HUES64 (cell line): ENCODE measurements around the gene AKR1C4.
"Not testable (repeated sequence)": the region's sequence is repeated elsewhere in the genome, so short reads cannot be mapped to it uniquely, and the experiment has no call there.

ENCODE experiments used
- H3K27ac ChIP-seq: 2 replicates; pipeline ENCODE4 v1.7.0; 2013; ENCODE audit warnings: low read depth, low read length, inconsistent platforms
- H3K27me3 ChIP-seq: 2 replicates; pipeline ENCODE4 v1.6.1; 2013; ENCODE audit warnings: mild to moderate bottlenecking, low read length; ENCODE audit not compliant: insufficient read depth
- H3K36me3 ChIP-seq: 2 replicates; pipeline ENCODE4 v1.6.1; 2013; ENCODE audit warnings: mild to moderate bottlenecking, low read length; ENCODE audit not compliant: insufficient read depth
- H3K4me1 ChIP-seq: 2 replicates; pipeline ENCODE4 v1.6.1; 2013; ENCODE audit warnings: mild to moderate bottlenecking, low read length, moderate library complexity; ENCODE audit not compliant: insufficient read depth
- H3K4me3 ChIP-seq: 2 replicates; pipeline ENCODE4 v1.5.1; 2013; ENCODE audit warnings: mild to moderate bottlenecking, low read length, moderate library complexity
- H3K9ac ChIP-seq: 2 replicates; pipeline ENCODE4 v1.6.1; 2013; ENCODE audit warnings: mild to moderate bottlenecking, low read depth, low read length
- H3K9me3 ChIP-seq: 2 replicates; pipeline ENCODE4 v1.6.1; 2013; ENCODE audit warnings: low read depth, low read length; ENCODE audit not compliant: insufficient read depth
- WGBS: fragments of 150-250, 120-280 bp; methylation state at CpG from one replicate; pipeline ENCODE4 v1.1.7; 2013; ENCODE audit warnings: missing lambda C conversion rate; 5-methylcytosine and 5-hydroxymethylcytosine counted together

AKR1C4 gene

DNA sequence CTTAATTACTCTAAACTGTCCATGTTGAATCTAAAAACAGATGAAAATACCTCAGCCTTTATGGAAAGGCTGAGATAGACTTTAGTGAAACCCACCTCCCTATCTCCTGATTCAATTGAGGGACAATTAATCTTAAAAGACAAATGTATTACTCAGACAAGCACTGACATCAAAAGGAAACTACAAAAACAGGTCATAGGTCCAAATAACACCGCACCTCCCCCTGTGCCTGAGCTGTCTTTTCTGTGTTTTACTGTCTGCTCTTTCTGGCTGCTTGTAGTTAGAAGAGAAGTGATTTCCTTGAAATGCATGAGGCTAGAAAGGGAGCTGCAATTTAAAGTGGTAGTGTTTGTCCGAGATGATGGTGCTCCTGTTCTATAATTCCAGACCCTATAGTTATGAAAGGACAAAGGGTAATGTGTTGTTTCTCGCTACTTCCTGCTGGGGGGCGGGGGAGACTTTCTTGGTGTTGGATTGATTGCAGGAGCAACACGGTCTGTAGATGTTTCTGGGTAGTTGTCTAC is 27.7 kb upstream of the AKR1C4 start:
- Histone ChIP-seq H3K27me3 (peaks cover 34% of the 10 kb centered on the region), H3K4me3 (no peak overlapping the region), H3K9ac (no peak overlapping the region), H3K36me3 (no peaks in the 10 kb centered on the region), H3K4me1 (no peaks in the 10 kb centered on the region), H3K9me3 (peaks cover 36% of the 10 kb centered on the region), H3K27ac (no peak overlapping the region)
- WGBS = 67% methylated on average over 5 of the region's 5 CpGs

DNA sequence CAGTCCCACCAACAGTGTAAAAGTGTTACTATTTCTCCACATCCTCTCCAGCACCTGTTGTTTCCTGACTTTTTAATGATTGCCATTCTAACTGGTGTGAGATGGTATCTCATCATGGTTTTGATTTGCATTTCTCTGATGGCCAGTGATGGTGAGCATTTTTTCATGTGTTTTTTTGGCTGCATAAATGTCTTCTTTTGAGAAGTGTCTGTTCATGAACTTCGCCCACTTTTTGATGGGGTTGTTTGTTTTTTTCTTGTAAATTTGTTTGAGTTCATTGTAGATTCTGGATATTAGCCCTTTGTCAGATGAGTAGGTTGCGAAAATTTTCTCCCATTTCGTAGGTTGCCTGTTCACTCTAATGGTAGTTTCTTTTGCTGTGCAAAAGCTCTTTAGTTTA is 21.1 kb upstream of the AKR1C4 start:
- 77% methylated on average over 3 of the region's 3 CpGs for WGBS
- H3K9me3 ChIP-seq, H3K4me3 ChIP-seq, H3K4me1 ChIP-seq, H3K36me3 ChIP-seq, H3K9ac ChIP-seq, H3K27ac ChIP-seq, H3K27me3 ChIP-seq: not testable (repeated sequence)

DNA sequence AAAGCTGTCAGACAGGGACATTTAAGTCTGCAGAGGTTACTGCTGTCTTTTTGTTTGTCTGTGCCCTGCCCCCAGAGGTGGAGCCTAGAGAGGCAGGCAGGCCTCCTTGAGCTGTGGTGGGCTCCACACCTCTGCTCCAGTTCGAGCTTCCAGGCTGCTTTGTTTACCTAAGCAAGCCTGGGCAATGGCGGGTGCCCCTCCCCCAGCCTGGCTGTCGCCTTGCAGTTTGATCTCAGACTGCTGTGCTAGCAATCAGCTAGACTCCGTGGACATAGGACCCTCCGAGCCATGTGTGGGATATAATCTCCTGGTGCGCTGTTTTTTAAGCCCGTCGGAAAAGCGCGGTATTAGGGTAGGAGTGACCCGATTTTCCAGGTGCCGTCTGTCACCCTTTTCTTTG is 16.1 kb upstream of the AKR1C4 start:
- H3K9ac ChIP-seq, H3K36me3 ChIP-seq, H3K27ac ChIP-seq, H3K27me3 ChIP-seq, H3K4me1 ChIP-seq, H3K4me3 ChIP-seq: not testable (repeated sequence)
- 83% methylated on average over 12 of the region's 12 CpGs for WGBS
- H3K9me3 ChIP-seq = peaks cover 16% of the 10 kb centered on the region; the same call in 1 of the 2 replicates

DNA sequence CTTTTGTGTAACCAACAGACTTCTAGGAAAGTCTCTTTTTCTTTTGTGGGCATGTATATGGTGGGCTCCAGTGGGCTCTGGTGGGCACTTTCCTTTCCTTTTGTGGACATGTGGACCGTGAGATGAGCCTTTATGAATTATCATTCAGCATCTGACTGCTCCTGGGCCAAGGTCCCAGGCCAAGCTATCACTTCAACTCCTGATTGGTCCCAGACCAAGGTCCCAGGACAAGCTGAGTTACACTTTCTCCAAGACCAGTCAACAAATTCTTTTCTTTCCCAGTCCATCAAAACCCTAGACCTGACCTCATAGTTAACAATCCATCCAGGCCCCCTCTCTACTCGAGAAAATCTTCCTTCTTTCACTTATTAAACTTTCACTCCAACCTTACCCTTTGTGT is 12.7 kb upstream of the AKR1C4 start:
- H3K9me3 ChIP-seq = peaks cover 16% of the 10 kb centered on the region; the same call in 1 of the 2 replicates
- no peak overlapping the region for H3K4me3 ChIP-seq
- no peaks in the 10 kb centered on the region for H3K36me3 ChIP-seq
- no peak overlapping the region for H3K9ac ChIP-seq
- no peak overlapping the region for H3K27ac ChIP-seq
- no peaks in the 10 kb centered on the region for H3K4me1 ChIP-seq
- H3K27me3 ChIP-seq = no peaks in the 10 kb centered on the region
- 92% methylated on average over 2 of the region's 2 CpGs for WGBS

DNA sequence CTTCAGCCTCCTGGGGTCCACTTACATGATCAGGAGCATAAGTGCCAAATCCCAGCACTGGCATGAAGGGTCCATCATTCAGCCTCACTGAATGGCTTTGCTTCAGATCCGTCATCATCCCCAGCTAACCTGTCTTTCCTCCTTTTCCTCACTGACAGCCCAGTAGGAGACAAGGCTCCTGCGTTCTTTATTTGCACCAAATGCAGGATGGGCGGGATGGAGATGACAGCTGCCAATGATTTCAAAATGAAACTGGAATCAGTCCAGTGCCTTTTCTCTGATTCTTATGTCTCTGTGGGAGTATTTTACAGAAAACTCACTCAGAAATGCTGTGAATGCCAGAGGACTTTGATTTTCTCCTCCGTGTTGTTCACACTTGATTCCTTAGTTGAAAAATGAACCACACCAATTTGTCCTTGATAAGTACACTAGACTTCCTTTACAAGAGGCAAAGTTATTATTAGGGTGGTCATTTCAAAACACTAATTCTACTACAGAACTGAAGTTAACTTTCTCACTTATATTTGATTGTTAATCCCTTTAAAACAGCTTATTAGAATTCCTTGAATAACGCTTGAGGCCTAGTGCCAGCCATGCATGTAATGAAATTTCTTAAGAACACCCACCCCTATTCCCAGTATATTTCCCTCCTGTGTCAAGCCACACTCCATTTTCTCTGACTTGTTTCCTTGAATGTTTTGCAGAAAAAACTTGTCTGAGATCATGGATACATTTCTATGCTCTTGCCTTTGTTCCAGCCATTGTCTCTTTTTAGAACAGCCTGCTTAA is 11.5 kb upstream of the AKR1C4 start, which contains the start of gene AKR1C8:
TSS of gene AKR1C8 (minus strand) at position 164 of the 789 bp plus-strand sequence. CDS start at position 118, 46 bp downstream.
- 87% methylated on average over 5 of the region's 5 CpGs for WGBS
- Histone ChIP-seq H3K9ac (no peak within 1 kb of the TSS), H3K27me3 (no peaks in the 10 kb centered on the region)

DNA sequence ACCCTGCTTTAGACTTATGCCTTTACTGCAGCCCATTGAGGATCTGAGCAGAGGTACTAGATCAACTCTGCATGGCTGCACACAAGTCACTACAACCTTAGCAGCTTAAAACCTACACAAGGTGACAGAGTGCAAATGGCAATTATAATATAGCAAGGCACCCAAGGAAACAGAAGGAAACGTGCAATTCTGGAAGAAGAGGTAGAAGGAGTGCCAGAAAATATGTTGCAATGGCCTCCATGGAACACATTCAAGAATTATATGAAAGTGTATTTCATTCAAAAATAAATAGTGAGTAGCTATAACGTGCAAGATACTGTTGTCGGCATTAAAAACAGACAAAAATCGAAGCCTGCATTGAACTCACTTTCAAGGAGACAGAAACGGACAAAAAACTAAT is 8.8 kb upstream of the AKR1C4 start:
- no peaks in the 10 kb centered on the region for H3K4me1 ChIP-seq
- H3K27me3 ChIP-seq = no peaks in the 10 kb centered on the region
- H3K4me3 ChIP-seq = no peak overlapping the region
- no peak overlapping the region for H3K9ac ChIP-seq
- no peaks in the 10 kb centered on the region for H3K36me3 ChIP-seq
- WGBS = 100% methylated on average over 5 of the region's 5 CpGs
- H3K9me3 ChIP-seq = no peaks in the 10 kb centered on the region
- no peak overlapping the region for H3K27ac ChIP-seq

More for the DNA sequence above, 11.5 kb upstream of the AKR1C4 start, which contains the start of gene AKR1C8:
- H3K4me3 ChIP-seq = no peak within 1 kb of the TSS
- H3K4me1 ChIP-seq = no peaks in the 10 kb centered on the region
- no peak within 1 kb of the TSS; the same call in 1 of the 2 replicates for H3K27ac ChIP-seq
- peaks cover 16% of the 10 kb centered on the region; the same call in 1 of the 2 replicates for H3K9me3 ChIP-seq
- H3K36me3 ChIP-seq = no peaks in the 10 kb centered on the region

DNA sequence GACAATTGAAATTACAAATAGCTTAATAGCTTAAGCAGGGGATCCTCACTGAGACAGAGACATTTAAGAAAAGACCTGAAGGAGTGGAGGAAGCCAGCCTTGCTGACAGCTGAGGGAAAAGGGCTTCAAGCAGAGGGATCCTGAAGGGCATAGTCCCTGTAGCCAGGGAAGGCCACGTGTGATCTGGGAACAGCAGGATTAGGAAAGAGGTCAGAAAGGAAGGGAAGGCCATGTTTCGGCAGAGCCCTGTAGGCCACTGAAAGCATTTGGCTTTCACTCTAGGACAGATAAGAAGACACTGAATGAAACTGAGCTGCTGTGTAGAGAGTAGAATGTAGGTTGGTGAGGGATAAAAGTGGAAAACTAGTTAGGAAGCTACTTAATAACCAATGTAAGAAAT is 8.3 kb upstream of the AKR1C4 start:
- no peak overlapping the region for H3K27ac ChIP-seq
- no peak overlapping the region for H3K9ac ChIP-seq
- H3K9me3 ChIP-seq = no peaks in the 10 kb centered on the region
- 63% methylated on average over 2 of the region's 2 CpGs for WGBS
- H3K27me3 ChIP-seq = no peaks in the 10 kb centered on the region
- H3K4me1 ChIP-seq = no peaks in the 10 kb centered on the region
- no peak overlapping the region for H3K4me3 ChIP-seq
- H3K36me3 ChIP-seq = no peaks in the 10 kb centered on the region

DNA sequence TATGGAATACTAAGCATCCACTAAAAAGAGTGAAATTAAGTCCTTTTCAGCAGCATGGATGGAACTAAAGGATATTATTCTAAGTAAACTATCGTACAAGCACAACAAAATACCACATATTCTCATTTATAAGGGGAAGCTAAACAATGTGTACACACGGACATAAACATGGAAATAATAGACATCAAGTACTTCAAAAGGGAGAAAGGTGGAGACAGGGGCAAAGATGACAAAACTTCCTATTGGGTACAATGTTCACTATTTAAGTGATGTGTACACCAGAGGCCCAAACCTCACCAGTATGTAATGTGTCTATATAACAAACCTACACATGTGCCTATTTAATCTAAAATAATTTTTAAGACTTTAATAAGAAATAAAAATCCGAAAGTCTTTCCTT is 2.2 kb upstream of the AKR1C4 start:
- Histone ChIP-seq H3K27ac (no peak overlapping the region), H3K36me3 (no peaks in the 10 kb centered on the region), H3K9ac (no peak overlapping the region), H3K4me1 (0 out of 2 replicates have a peak, but pooled peaks cover 4% of the 10 kb centered on the region), H3K4me3 (no peak overlapping the region), H3K9me3 (no peaks in the 10 kb centered on the region), H3K27me3 (no peaks in the 10 kb centered on the region)
- 100% methylated on average over 1 of the region's 3 CpGs for WGBS

DNA sequence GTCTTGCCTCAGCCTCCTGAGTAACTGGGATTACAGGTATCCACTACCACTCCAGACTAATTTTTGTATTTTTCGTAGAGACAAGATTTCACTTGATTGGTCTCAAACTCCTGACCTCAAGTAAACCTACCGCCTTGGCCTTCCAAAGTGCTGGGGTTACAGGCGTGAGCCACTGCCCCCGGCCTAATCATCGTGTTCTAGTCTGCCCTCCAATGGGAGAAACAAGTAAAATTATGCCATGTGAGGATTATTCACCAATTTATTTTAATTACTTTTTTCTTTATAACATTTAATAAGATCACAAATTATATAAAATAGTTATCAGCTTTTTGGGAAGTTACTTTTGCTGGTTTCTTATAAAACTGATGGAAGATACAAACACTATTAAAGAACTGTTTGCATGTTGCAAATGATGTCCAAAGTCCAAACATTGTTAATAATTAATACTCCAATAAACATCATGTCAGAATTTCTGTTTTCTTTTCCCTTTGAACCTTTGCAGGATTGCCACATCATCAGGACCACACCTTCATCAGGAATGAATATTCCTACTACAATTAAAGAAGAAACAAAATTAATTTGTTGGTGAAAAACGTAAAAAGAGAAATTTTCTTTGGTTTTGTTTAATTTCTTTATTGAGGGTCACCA is 786 bp upstream of the AKR1C4 start:
- 0 out of 2 replicates have a peak, but pooled peaks cover 4% of the 10 kb centered on the region for H3K4me1 ChIP-seq
- 85% methylated on average over 5 of the region's 6 CpGs for WGBS
- no peaks in the 10 kb centered on the region for H3K27me3 ChIP-seq
- no peak overlapping the region for H3K9ac ChIP-seq
- no peak overlapping the region for H3K27ac ChIP-seq
- H3K36me3 ChIP-seq = no peaks in the 10 kb centered on the region
- H3K4me3 ChIP-seq = no peak overlapping the region
- no peaks in the 10 kb centered on the region for H3K9me3 ChIP-seq

DNA sequence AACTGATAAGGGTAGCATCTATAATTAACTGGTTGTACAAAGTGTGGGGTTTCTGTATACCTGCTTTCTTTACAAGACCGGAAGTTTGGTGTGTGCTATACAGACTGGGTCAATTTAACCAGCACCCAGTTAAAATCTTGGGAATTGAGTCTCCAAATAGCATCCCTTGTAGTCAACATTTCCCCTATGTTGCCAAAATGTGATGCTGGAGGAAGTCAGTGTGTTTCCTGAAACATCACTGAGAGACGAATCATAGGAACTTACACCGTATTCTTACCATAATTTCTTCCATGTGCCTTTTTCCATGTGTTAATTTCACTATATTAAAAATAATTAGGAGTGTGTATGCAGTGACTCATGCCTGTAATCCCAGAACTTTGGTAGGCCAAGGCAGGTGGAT is 1.7 kb downstream of the AKR1C4 start:
- Histone ChIP-seq H3K9ac (no peak overlapping the region), H3K27me3 (no peaks in the 10 kb centered on the region), H3K4me1 (0 out of 2 replicates have a peak, but pooled peaks cover 4% of the 10 kb centered on the region), H3K27ac (no peak overlapping the region), H3K36me3 (no peaks in the 10 kb centered on the region), H3K9me3 (no peaks in the 10 kb centered on the region; the same call in 1 of the 2 replicates), H3K4me3 (no peak overlapping the region)
- WGBS = 98% methylated on average over 2 of the region's 3 CpGs

DNA sequence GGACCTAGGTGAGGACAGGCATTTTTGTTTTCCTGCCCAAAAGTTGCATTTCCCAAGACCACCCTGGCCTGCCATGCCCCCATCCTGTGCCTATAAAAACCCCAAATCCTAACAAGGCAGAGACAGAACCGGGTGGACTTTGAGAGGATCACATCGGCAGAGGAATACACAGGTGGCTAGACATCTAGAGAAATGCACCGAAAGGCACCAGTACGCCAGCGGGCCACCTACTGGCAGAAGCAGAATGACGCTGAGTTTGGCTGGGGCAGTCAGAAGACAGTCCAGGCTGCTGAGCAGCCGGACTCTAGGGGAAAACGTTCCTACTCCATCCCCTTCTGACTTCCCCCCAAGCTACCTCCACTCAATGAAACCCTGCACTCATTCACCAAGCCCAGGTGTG is 2.8 kb downstream of the AKR1C4 start:
- WGBS = 86% methylated on average over 8 of the region's 8 CpGs
- H3K9me3 ChIP-seq = no peaks in the 10 kb centered on the region; the same call in 1 of the 2 replicates
- H3K27ac ChIP-seq = no peak overlapping the region
- no peaks in the 10 kb centered on the region for H3K27me3 ChIP-seq
- H3K9ac ChIP-seq = no peak overlapping the region
- H3K36me3 ChIP-seq = no peaks in the 10 kb centered on the region
- H3K4me1 ChIP-seq = 0 out of 2 replicates have a peak, but pooled peaks cover 4% of the 10 kb centered on the region
- no peak overlapping the region for H3K4me3 ChIP-seq
